Adrenal gland (tissue), 5 donors: Measurements from ENCODE around the gene SEMA6A.

Experiments used
- CTCF ChIP-seq, 6 experiments: fragments of 450-650 bp in 4 of 6; fragments of 200-600 bp in 2 of 6; sonication (generic) in 1 of 6; IDR thresholded peaks; 1 replicate in 5 of 6; 2 replicates in 1 of 6; pipeline versions ENCODE4 v1.5.1 to v1.8.0; 2016 to 2021; ENCODE audit warnings: antibody characterized with exemption in 6 of 6, mild to moderate bottlenecking in 2 of 6, moderate library complexity in 1 of 6
- POLR2A ChIP-seq, 2 donors: fragments of 450-650 bp; IDR thresholded peaks; one replicate each; pipeline ENCODE4 v1.6.1; 2017; ENCODE audit warnings: antibody characterized with exemption in 2 of 2, mild to moderate bottlenecking in 2 of 2, moderate library complexity in 1 of 2
- donor health status: DM: no; HTN: no; CAD: no.

GRCh38 chr5:116553366-116553765 lies 21.3 kb downstream of the SEMA6A start:
- TF ChIP-seq CTCF (IDR thresholded peaks at IDR 0.05) (no peak), POLR2A (IDR thresholded peaks at IDR 0.05) (no peak)
